Kidney glomerular epithelial cell (primary cell): ENCODE results near the gene OSBPL3.
"Not testable (repeated sequence)": the region's sequence is repeated elsewhere in the genome, so short reads cannot be mapped to it uniquely, and the experiment has no call there.

Experiments used
- DNase-seq: peaks from one replicate; lab custom pipeline; 2025; lab: John Stamatoyannopoulos, UW

Gene OSBPL3

GRCh38 chr7:24920451-24921361 lies 59.3 kb downstream of the OSBPL3 start:
- no peak for DNase-seq

- DNase-seq: no peak
Observed at GRCh38 chr7:24917510-24918239, 62.3 kb downstream of the OSBPL3 start.

- no peak for DNase-seq
Observed at GRCh38 chr7:24916463-24917040, 63.4 kb downstream of the OSBPL3 start.

GRCh38 chr7:24914465-24914859 lies 65.5 kb downstream of the OSBPL3 start:
- DNase-seq: no peak

- no peak for DNase-seq
Observed at GRCh38 chr7:24913801-24914464, 66.0 kb downstream of the OSBPL3 start.

- DNase-seq: no peak
Observed at GRCh38 chr7:24912874-24913514, 67.0 kb downstream of the OSBPL3 start.

GRCh38 chr7:24912424-24912823 lies 67.6 kb downstream of the OSBPL3 start:
- DNase-seq: no peak

GRCh38 chr7:24911213-24911603 lies 68.8 kb downstream of the OSBPL3 start:
- DNase-seq: no peak

- DNase-seq: no peak
Observed at GRCh38 chr7:24910551-24911212, 69.3 kb downstream of the OSBPL3 start.

- DNase-seq: no peak
Observed at GRCh38 chr7:24908727-24909126, 71.3 kb downstream of the OSBPL3 start.

- no peak for DNase-seq
Observed at GRCh38 chr7:24908166-24908565, 71.8 kb downstream of the OSBPL3 start.

GRCh38 chr7:24907311-24907886 lies 72.6 kb downstream of the OSBPL3 start:
- peak; percentile 41 for DNase-seq

GRCh38 chr7:24905996-24906770 lies 73.8 kb downstream of the OSBPL3 start:
- DNase-seq: peak; percentile 77

- DNase-seq: not testable (repeated sequence)
Observed at GRCh38 chr7:24903992-24904391, 76.0 kb downstream of the OSBPL3 start.

GRCh38 chr7:24903559-24903958 lies 76.4 kb downstream of the OSBPL3 start:
- DNase-seq: no peak

GRCh38 chr7:24902931-24903330 lies 77.0 kb downstream of the OSBPL3 start:
- no peak for DNase-seq

GRCh38 chr7:24902276-24902675 lies 77.7 kb downstream of the OSBPL3 start:
- no peak for DNase-seq

- no peak for DNase-seq
Observed at GRCh38 chr7:24899905-24900304, 80.1 kb downstream of the OSBPL3 start.

GRCh38 chr7:24899161-24899560 lies 80.8 kb downstream of the OSBPL3 start:
- no peak for DNase-seq

GRCh38 chr7:24898691-24899090 lies 81.3 kb downstream of the OSBPL3 start:
- no peak for DNase-seq
